NCI-H1417 treated with DMSO at 0.1 percent for 48 hours (cell line): ENCODE measurements around the gene SHISAL1.

Source experiments
- DNase-seq: peaks from one replicate; lab custom pipeline; 2025; lab: John Stamatoyannopoulos, UW

SHISAL1 gene

DNA sequence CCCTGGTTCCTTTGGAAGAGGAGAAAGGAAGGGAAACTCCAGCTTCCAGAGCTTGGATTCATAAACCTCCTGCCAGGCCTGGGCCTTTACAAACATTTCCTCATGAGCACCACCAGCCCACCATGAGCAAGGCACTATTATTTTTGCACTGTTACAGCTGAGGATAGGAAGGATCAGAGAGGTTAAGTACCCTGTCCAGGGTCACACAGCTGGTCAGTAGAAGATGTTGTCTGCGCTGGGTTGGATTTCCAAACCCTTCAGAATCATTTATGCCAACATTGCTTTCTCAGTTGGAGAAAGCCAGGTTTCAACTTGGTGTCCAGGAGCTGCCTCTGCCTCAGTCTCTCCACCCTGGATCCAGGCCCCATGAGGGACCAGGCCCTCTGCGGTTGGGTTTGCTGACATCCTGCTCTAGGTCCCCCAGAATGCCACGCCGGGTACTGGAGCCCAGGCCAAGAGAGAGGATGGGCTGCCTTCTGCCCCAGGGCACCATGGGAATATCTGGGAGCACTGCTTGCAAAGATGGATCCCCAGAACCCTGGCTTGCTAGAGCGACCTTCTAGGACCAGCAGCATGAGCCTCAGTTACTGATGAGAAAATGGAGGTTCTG lies 29.7 kb upstream of the SHISAL1 start:
- no peak for DNase-seq

DNA sequence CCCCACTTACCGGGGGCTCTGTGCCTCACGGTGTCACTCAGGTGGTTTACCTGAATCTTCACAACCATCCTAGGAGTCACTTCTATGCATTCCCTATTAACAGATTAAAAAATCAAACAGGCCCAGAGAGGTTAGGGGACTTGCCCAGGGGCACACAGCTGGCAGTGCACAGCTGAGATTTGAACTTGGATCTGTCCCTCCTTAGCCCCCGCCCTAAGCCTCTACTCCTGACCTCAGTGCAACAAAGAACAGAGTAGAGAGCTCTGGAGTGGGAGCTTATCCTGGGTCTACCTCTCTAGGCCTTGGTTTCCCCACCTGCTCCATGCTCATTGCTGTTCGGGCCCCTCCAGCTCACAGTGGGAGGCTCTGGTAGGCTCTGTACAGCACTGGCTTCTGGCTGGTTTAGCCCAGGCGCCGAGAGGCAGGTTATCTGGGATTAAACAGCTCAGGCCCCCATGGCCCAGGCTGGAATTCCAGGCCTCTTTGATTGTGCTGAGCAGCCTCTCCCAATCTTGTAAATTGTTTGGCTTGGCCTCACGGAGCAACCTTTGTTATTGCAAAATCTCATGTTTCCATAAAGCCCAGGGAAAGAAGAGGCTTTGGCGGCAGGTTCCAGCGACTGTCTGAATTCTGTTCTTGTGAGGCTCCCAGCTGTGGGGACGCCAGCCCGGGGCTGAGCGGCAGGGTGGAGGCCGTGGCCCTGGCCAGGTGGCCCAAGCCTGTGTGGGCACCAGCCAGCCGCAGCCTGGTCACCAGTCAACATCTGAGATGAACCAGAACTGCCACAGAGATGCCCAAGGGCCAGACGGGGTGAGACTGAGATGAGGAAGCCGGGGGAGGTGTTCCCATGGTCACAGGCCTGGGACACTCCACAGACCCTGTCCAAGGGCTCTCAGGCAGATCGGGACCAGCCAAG lies 28.9 kb upstream of the SHISAL1 start:
- DNase-seq, result no peak

DNA sequence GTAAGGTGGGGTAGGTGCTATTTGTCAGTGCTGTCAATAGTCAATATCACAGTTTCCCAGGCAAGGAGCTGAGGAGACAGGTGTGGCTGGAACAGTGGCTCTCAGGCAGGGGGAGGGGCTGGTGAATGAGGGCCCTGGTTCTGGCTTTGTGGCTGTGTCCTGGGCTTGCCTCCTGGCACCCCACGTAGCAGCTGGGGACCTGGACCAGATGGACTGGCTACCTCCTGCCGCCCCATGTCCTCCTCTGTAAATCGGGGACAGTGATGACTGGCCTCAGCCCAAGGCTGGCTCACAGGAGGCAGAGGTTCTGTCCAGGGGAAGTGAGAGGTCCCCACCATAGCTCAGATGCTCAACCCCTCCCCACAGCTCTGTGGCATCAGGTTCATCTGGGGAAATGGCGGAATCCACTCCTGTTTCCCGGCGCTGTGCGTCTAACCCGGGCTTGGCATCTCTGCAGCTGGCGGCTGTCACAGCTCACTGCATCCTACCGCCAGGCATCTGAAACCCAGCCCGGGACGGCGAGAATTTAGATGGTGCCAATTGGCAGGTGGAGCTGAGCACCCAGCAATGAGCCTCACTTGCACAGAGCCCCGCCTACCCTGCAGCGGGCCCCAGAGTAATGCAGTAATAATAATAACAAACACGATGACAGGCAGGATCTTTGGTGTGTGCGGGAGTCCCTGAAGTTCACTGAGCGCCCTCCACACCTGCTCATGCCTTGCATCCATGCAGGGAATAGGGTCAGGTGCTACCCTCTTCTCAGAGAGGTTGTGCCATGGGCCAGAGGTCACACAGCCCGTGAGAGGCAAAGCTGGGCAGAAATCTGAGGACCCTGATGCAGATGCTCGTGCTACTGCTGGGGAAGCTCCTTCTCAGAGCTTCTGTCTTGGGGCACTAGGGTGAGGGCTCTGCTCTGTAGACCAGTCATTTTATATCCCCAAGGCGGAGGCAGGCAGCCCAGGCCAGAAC lies 27.8 kb upstream of the SHISAL1 start:
- DNase-seq, result no peak

DNA sequence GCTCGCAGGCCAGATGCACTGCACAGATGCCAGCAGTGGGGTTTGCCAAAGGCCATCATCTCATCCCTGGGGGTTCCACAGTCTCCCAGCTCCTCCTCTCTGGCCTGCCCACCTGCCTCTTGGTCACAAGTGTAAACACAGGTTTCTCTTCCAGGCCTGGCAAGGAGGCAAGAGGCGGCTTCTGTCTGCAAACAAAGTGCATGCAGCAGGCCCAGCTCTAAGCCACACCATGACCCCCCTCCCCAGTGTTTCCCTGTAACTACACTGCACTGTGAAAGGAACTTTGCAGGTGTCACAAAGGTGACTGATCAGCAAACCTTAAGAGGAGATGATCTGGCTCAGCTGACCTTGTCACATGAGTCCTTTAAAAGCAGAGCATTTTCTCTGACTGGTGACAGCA lies 26.2 kb upstream of the SHISAL1 start:
- DNase-seq, result no peak

DNA sequence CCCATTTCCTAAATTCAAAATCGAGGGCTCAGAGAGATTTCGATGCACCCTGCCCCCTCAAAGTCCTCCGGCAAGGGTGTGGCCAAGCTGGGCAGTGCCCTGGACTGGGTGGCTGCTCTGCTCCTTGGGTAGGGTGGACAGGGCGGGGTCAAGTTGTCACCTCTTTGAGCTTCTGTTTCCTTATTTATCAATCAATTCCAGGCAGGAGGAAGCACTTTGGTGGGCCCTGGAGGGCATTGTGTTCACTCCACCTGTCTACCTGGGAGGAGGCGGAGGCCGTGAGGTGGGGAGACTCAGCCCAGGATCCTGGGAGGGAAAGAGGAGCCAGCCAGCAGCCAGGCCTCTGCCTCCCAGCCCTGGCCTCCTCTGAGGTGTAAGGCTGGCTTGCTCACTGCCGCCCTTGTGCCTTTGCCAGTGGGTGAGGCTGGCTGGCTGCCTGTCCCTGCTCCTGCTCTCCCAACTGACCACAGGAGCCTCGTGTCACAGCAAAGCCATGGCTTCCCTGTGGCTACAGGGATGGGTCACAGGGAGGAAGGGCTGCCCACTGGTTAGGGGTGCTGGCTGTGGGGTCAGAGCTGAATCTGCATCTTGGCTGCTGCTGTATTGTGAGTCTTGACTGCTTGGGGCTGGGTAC lies 25.5 kb upstream of the SHISAL1 start:
- no peak for DNase-seq

DNA sequence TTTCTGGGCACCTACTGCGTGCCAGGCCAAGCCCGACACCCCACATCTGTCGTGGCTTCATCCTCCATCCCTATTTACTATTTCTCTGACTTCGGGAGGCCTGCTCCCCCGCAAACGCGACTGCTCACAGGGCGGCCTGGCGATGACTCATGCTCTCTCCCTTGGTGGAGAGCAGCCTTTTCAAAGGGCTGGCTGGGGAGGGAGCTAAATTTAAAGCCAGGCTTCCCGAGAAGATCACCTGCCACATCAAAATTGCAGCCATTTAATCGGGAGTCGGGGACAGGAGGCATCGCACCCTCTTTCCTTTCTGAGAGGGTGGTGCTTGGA lies 24.9 kb upstream of the SHISAL1 start:
- DNase-seq, result no peak

DNA sequence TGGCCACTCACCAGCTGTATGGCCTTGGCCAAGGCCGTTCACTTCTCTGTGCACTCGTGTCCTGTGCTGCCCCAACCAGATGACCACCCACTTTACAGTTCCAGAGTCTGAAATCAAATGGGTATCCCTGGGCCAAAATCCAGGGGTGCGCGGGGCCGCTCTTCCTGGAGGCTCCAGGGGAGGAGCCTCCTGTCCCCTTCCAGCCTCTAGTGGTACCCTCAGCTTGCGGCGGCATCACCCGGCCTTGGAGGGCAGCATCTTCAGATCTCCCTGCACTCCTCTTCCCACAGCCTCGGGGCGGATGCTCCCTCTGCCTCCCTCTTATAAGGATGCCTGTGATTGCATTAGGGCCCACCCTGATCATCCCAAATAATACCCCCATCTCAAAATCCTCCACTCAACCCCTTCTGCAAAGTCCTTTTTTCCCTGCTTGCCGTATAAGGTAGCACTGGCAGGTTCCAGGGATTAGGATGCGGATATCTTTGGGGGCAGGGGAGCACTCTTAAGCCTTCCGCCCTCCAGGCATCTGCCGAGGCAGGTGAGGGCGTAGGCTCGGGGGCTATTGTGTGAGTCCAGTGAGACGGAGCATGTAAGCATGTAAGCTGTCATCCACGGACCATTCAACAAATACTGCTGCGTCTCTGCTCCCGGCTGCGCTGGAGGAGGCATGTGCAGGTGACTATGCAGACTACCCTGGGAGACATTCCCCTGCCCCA lies 24.4 kb upstream of the SHISAL1 start:
- no peak for DNase-seq

DNA sequence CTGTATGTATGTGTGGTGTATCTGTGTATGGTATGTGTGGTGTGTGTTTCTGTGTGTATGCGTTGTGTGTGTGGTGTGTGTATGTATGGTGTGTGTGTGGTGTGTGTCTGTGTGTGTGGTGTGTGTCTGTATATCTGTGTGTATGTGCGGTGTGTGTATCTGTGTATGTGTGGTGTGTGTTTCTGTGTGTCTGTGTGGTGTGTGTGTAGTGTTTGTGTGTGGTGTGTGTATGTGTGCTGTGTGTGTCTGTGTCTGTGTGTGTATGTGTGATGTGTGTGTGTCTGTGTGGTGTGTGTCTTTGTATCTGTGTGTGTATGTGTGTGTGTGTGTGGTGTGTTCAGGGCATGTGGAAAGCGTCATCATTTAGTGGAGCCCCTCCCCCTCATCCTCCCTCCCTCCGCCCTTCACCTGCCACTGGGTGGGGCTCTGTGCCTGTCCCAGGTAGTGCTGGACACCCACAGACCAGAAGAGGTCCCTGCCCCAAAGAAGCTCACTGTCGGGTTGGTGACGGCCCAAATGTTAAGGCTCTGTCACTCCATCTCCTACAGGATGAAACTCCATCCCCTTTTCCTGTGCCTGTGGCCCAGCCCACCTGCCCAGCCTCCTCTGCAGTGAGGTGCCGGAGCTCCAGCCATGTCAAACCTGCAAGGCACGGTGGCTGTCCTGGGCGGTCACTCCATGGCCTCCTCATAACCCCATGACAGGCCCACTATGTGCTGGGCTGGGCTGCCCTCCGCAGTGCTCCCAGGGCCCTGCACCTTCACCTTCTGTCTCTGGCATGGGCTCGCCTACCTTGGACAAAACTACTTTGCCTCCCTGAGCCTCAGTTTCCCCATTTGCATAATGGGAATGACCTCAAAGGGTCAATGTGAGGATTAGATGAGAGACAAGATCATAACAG lies 23.4 kb upstream of the SHISAL1 start:
- no peak for DNase-seq

DNA sequence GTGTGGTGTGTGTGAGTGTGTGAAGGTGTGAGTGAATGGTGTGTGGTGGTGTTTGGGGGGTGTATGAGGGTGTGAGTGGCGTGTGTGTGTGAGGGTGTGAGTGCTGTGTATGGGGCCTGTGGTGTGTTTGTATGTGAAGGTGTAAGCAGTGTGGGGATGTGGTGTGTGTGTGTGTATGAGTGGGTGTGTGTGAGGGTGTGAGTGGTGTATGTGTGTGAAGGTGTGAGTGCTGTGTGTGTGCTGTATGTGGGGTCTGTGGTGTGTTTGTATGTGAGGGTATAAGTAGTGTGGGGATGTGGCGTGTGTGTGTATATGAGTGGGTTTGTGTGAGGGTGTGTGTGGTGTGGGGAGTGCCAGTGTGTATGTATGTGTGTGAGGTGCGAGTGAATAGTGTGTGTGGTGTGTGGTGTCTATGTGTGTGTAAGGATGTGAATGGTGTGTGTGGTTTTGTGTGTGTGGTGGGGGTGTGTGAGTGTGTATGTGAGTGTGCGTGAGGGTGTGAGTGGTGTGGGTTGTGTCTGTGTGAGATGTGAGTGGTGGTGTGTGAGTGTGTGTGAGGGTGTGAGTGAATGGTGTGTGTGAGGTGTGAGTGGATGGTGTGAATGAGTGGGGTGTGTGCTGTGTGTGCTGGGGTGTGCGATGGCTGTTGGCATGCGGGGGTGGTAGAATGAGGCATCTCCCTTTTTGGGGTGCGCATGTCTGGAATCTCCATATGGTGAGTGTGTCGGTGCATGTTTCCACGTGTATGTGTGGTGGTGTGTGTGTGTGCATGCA lies 22.5 kb upstream of the SHISAL1 start:
- no peak for DNase-seq

DNA sequence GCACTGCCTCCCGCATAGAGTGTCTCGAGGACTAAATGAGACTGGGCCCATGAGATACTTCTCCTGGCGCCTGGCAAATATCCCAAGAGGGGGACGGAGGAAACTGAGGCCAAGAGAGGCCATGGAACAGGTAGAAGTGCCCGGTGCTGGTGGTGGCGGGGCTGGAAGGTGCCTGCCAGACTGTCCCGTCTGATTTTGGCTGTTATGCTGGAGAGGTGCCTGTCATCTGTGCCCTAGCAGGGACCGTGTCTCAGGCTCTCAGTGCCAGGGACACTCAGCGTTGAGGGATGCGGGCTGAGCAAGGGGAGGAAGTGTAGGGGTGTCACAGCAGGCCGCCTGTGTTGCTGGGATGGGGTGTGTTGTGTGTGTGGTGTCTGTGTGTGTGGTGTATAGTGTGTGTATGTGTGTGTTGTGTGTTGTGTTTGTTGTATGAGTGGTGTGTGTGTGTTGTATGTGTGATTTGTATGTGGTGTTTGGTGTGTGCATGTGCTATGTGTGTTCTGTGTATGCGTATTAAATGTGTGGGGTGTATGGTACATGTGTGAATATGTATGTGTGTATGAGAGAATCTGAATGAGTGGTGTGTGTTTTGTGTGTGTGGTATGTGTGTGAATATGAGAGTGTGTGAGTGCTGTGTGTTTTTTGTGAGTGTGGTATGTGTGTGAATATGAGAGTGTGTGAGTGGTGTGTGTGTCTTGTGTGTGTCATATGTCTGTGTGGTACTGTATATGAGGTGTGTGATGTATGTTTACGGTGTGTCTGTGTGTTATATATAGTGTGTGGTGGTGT lies 21.3 kb upstream of the SHISAL1 start:
- no peak for DNase-seq

DNA sequence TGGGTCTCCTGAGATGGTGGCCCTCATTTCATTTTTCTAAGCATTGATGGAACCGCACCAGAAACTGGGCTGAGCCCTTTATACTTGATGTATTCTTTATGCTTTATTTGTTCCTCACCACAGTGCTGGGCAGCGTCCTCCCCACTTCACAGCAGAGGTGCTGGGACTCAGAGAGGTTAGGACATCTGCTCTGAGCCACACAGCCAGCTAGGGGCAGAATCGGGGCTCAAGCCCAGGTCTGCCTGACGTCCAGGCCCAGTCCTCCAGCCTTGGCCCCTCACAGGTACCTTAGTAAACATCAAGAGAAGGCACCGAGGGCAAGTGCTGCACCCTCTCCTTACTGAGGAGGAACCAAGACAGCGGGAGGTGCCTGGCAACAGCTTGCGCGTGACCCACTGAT lies 20.2 kb upstream of the SHISAL1 start:
- no peak for DNase-seq

DNA sequence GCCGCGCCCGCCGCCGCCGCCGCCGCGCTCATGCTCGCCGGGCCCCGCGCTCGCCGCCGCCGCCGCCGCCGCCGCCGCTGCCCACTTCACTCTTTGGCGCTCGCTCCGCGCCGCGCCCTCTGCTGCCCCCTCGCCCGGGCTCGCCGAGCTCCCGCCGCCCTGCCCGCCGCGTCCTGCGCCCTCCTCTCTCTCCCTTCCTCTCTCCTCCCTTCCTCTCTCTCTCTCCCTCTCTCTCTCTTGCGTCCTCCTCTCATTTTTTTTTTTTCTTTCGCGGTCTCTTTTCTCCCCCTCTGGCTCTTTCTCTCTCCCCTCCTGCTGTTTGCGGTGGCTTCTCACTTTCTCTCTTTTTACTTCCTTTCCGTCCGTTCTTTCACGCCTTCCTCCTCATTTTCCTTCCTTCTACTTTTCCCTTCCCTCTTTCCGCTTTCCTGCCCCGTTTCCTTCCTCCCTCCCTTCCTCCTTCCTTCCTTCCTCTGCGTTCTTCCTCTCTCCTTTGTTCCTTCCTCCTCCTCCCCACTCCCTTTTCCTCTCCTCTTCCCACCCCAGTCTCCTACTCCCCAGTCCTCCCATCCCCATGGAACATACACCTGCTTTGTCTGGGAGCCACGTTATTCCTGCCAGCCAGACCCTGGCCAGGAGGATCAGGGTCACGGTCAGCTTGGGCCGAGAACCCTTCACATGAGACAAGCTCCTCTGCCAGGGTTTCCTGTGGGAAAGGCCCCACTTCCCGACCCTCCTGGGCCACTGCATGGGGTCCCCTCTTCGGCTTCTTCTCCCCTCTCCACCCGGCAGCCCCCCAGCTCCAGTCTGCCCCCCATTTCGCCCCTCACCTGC lies 19.3 kb upstream of the SHISAL1 start:
- DNase-seq, result no peak

DNA sequence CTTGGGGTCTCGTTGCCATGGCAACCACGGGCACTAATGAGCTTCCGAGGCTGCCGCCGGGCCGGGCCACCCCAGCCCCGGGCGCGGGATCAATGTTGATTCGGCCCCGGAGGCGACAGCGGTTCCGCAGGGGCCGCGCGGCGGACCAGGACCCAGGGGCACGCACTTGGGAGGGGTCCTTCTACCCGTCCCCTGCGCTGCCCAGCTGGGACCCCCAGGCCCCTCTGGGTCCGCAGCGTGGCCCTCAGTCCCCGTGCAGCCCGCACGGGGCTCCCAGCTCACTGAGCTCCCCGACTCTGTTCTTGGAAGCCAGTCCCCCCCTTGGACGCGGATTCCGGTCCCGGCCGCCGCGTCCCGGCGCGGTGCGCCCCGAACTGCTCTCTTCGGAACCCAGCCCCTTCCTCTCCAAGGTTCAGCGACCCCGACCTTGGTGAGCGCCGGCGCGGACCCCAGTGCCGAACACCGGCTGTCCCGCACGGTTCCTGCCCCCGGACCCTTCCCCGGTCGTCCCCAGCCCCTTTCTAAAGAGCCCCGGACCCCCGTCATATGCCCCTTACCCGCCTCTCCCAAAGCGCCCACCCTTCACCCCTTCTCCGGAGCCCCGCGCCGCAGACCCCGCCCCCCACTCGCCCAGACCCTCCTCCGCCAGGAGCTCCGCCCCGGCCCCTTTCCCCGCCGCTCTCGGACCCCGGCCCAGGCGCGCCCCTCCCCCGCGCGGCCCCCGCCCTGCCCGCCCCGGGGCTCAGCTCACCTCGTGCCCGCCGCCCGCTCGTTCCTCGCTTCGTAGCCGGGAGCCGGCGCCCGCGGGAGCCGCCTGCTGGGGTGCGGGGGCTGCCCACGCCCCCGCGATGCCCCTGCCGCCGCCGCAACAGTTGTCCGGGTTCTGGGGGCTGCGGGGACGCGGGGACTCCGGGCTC lies 18.3 kb upstream of the SHISAL1 start:
- DNase-seq, result no peak

DNA sequence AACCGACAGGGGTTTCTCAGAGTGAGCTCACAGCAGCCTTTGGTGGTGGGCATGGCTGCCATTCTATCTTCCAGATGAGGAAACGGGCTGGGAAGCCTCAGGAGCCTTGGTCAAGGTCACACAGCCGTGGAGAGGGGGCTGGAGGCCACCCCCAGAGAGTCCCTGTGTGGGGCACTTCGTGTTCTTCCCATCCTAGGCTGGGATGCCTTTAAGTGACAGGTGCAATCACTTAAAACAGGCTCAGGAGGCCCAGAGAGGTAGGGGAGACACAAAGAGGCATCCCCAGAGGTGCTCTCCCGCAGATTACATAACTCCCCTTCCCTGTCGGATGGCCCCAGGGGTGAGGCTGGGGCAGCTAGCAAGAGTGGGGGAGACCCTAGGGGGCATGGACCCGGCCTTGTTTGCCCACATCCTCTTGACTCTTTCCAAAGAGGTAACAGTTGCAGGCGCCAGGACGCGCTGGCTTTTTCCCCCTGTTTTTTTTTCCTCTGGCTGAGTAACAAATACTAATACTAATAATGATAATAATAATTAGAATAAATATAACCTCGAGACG lies 17.5 kb upstream of the SHISAL1 start:
- DNase-seq, result no peak

DNA sequence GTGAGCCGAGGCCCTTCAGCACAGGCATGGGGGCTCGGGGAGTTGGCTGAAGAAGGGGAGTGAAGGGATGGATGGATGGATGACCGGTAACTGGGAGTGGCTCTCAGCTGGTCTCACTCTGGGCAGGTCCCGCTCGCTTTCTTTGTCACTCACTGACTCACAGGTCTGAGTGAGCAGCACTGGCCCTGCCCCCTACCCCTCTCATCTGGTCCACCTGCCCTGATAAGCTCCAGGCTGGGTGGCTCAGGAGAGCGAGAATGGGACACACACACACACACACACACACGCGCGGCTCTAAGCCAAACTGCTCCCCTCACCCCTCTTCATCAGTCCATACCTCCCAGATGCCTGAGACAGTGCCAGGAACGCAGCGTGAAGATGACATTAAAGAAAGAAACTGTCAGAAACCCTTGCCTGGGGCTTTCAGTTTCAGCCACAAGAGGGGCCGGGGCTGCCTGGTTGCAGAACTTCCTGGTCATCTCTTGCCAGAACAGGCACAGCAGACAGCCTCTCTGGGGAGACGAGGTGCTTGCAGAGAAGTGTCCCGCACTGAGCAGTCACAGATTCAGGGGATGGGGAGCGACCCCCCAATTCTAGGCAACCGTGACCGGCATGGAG lies 16.5 kb upstream of the SHISAL1 start:
- no peak for DNase-seq

DNA sequence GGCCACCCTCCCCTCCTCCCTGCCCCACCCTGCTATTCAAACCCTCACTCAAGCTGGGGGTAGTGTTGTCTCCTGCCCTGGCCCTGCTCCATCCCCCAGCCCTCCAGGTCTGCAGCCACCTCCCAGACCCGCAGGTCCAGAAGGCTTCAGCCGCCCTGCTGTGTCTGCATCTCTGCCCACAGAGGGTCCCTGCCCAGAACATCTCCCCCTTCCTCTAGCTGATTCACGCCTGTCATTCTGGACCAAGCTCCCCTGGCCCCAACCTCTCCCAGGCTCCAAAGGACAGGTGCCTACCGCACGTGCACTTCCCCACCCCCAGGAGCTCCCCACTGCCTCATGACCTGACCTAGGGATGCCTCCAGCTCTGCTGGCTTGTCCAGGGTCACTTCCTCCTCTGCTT lies 16.0 kb upstream of the SHISAL1 start:
- no peak for DNase-seq
